HL-60 (cell line): ENCODE results near the gene PTPRM.

Experiments used
- DNase-seq, 2 experiments: peaks; one replicate each; pipeline ENCODE4 v3.0.0-alpha.2; 2010 to 2020; ENCODE audit warnings: low read depth in 1 of 2, low spot score in 1 of 2
- H3K27ac ChIP-seq: fragments of 250-450 bp; sonication (Bioruptor Pico); replicated peaks from 2 replicates; pipeline ENCODE4 v1.5.1; 2020; ENCODE audit warnings: mild to moderate bottlenecking, moderate library complexity
- H3K27me3 ChIP-seq: fragments of 250-450 bp; sonication (Bioruptor Pico); 2 replicates; pipeline ENCODE4 v1.5.1; 2021; ENCODE audit warnings: mild to moderate bottlenecking, moderate library complexity; ENCODE audit not compliant: insufficient read depth, poor library complexity, severe bottlenecking
- H3K4me3 ChIP-seq: replicated peaks from 2 replicates; pipeline ENCODE4 v1.5.1; 2011; ENCODE audit warnings: mild to moderate bottlenecking, control low read depth, low read length; ENCODE audit not compliant: insufficient read depth
- GABPA ChIP-seq: IDR thresholded peaks from 2 replicates; pipeline ENCODE4 v1.6.1; 2012; ENCODE audit warnings: low read depth
- POLR2AphosphoS5 ChIP-seq: IDR thresholded peaks from 2 replicates; pipeline ENCODE4 v1.6.1; 2012; ENCODE audit warnings: low read depth
- SPI1 ChIP-seq: IDR thresholded peaks from 2 replicates; pipeline ENCODE4 v1.6.1; 2012; ENCODE audit warnings: low read depth, mild to moderate bottlenecking, borderline replicate concordance
- TF ChIP-seq, protein P1 (sequence below): IDR thresholded peaks from one replicate; pipeline ENCODE4 v1.5.1; 2011; ENCODE audit warnings: low read length, control low read depth, inconsistent platforms; ENCODE audit not compliant: insufficient read depth
- TF ChIP-seq, protein P2 (sequence below): IDR thresholded peaks from 2 replicates; pipeline ENCODE4 v1.6.1; 2012; ENCODE audit warnings: low read depth; ENCODE audit not compliant: insufficient replicate concordance

The PTPRM gene

DNA sequence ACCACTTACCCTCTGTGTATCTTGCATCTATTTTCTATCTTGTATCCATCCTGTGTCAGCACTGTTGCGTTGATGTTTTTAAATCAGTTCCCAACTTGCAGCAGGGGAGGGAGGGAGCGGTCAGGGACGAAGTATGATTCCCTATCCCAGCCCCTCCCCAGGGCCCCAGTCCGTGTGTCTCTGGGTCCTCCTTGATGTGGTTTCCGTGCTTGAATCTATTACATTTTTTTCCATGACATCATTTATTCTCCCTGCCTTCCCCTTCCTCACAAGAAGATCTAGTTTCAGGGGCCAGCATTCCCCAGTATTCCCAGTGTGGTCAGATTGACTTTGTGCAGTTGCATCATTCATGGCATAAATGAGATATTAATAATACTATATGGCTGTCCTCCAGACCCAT is 479.3 kb downstream of the PTPRM start:
- no peak overlapping the region for H3K27ac ChIP-seq
- H3K4me3 ChIP-seq, result no peak overlapping the region
- peaks cover 2% of the 10 kb centered on the region for H3K27me3 ChIP-seq
- no peak for DNase-seq
- no peak for TF ChIP-seq POLR2AphosphoS5
- TF ChIP-seq, protein P1, sequence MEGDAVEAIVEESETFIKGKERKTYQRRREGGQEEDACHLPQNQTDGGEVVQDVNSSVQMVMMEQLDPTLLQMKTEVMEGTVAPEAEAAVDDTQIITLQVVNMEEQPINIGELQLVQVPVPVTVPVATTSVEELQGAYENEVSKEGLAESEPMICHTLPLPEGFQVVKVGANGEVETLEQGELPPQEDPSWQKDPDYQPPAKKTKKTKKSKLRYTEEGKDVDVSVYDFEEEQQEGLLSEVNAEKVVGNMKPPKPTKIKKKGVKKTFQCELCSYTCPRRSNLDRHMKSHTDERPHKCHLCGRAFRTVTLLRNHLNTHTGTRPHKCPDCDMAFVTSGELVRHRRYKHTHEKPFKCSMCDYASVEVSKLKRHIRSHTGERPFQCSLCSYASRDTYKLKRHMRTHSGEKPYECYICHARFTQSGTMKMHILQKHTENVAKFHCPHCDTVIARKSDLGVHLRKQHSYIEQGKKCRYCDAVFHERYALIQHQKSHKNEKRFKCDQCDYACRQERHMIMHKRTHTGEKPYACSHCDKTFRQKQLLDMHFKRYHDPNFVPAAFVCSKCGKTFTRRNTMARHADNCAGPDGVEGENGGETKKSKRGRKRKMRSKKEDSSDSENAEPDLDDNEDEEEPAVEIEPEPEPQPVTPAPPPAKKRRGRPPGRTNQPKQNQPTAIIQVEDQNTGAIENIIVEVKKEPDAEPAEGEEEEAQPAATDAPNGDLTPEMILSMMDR, result no peak
- TF ChIP-seq, protein P2, sequence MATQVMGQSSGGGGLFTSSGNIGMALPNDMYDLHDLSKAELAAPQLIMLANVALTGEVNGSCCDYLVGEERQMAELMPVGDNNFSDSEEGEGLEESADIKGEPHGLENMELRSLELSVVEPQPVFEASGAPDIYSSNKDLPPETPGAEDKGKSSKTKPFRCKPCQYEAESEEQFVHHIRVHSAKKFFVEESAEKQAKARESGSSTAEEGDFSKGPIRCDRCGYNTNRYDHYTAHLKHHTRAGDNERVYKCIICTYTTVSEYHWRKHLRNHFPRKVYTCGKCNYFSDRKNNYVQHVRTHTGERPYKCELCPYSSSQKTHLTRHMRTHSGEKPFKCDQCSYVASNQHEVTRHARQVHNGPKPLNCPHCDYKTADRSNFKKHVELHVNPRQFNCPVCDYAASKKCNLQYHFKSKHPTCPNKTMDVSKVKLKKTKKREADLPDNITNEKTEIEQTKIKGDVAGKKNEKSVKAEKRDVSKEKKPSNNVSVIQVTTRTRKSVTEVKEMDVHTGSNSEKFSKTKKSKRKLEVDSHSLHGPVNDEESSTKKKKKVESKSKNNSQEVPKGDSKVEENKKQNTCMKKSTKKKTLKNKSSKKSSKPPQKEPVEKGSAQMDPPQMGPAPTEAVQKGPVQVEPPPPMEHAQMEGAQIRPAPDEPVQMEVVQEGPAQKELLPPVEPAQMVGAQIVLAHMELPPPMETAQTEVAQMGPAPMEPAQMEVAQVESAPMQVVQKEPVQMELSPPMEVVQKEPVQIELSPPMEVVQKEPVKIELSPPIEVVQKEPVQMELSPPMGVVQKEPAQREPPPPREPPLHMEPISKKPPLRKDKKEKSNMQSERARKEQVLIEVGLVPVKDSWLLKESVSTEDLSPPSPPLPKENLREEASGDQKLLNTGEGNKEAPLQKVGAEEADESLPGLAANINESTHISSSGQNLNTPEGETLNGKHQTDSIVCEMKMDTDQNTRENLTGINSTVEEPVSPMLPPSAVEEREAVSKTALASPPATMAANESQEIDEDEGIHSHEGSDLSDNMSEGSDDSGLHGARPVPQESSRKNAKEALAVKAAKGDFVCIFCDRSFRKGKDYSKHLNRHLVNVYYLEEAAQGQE, result no peak
- TF ChIP-seq GABPA, result no peak
- no peak for TF ChIP-seq SPI1

DNA sequence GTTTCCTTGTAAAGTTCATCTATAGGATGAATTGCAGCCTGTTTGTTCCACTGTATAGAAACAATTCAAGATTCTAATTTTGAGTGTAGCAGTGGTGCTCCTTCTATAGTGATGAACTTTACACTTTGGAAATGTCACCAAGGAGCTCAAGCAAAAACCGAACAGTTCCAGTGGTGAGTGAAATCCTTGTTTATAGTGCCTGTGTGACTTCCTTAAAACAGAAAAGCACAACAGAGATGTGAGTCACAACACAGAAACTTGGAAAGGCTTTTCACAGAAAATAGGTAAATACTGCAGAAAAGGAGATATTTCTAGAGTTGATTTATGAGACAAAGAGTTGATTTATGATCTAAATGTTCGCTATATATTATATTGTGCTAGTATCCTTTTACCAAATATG is 482.0 kb downstream of the PTPRM start:
- H3K27me3 ChIP-seq, result no peaks in the 10 kb centered on the region
- no peak for DNase-seq
- no peak overlapping the region for H3K27ac ChIP-seq
- H3K4me3 ChIP-seq, result no peak overlapping the region
- TF ChIP-seq GABPA, result no peak
- TF ChIP-seq, protein P1, result no peak
- no peak for TF ChIP-seq SPI1
- TF ChIP-seq POLR2AphosphoS5, result no peak
- TF ChIP-seq, protein P2, result no peak

DNA sequence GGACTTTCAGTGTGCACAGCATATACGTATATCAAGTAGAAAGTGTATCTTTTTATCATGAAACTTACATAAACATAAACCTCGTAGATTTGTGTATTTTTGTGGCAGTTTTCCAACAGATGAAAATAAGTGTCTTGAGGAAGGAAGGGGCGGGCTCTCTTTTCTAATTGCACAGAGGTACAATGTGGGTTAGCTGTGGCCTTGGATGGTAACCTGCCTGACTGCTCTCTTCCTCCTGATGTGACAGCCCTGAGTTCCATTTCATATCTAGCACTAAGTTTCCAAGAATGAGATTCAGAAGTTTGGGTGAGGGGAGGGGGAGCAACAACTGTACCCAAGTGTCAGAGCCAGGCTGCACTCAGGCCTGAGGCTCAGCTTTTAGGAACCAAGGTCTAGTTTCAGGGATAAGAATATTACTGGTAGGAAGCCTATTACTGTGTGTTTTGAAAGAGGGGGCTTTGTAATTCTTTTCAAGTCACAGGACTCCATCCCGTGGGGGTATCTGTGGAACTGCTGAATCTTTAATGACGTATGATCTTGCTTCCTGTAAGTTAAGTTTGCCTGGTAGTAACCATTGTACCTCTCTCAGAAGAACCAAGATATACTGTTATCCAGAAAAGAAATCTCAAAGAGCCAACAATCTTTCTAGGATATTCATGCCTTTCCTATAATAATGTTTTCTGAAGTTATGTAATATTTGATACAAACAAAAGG is 483.7 kb downstream of the PTPRM start:
- H3K27me3 ChIP-seq, result peaks cover 6% of the 10 kb centered on the region
- no peak overlapping the region for H3K4me3 ChIP-seq
- DNase-seq, result no peak
- no peak overlapping the region for H3K27ac ChIP-seq
- TF ChIP-seq SPI1 (no peak), GABPA (no peak), POLR2AphosphoS5 (no peak)
- TF ChIP-seq, protein P2, result no peak
- TF ChIP-seq, protein P1, result no peak
